ENCODE data around the gene TRIM52. TPM values are rescaled to one million over a fixed set of nuclear protein-coding genes. Genes with fewer than 3 reads are reported as not detected.

The TRIM52 gene
- total RNA-seq, 4 donors from 2014 or later: 14.7 to 24.3 (median 20.4) TPM

DNA sequence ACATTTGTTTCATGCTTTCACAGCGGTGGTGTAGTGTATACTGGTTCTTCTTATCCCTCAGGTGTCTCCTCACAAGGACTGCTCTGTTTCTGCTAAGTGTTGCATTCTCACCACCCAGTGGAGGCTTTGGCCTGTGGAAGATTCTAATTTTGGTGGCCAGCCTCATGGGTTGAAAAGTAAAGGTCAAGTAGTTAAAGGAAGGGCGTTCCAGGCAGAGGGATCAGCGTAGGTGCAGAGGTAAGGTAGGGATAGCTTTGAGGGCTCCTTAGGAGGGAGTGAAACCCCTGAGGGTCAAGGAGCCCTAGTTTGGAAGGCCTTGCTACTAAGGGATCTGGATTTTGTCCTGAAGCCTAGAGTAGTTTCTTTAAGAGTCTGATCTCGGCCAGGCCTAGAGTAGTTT, 12.7 kb downstream of the TRIM52 start:
- in situ Hi-C loops (cut with MboI; ENCODE audit: low pct_ligation_motif_present in 1 of 4, low pct_unique_long_range_greater_than_20kb in 1 of 4, low sequenced_read_pairs in 3 of 4): no loop called here
- H3K36me3 ChIP-seq: peaks cover 0 to 7% (median 0%) of the 10 kb centered on the region in 4 donors
- H3K27ac ChIP-seq: peak overlapping the region; percentile 96 to 97 (median 97)
- H3K27me3 ChIP-seq: no peaks in the 10 kb centered on the region
- intact Hi-C loops (cut with DNase I; ENCODE audit: low total_unique reads): loop anchor here (10.0 kb wide), 1 partner anchor 63 kb away; no protein-coding TSS in a partner anchor
- H3K4me3 ChIP-seq: peak overlapping the region in 3 of 4 donors; percentile 60 to 86 (median 78)
- peaks cover 42 to 61% (median 53%) of the 10 kb centered on the region in 4 donors for H3K4me1 ChIP-seq
- 40 to 65% methylated on average over 2 to 4 of the region's 4 CpGs for WGBS, 2 donors (ENCODE audit: low coverage in 1 of 2)
- no peak for DNase-seq
- no peak for TF ChIP-seq POLR2A (IDR thresholded peaks at IDR 0.05)
- no peak for TF ChIP-seq POLR2AphosphoS5 (IDR thresholded peaks at IDR 0.05)
- TF ChIP-seq EP300 (IDR thresholded peaks at IDR 0.05; ENCODE audit: low read depth): no peak
- TF ChIP-seq, protein P1, sequence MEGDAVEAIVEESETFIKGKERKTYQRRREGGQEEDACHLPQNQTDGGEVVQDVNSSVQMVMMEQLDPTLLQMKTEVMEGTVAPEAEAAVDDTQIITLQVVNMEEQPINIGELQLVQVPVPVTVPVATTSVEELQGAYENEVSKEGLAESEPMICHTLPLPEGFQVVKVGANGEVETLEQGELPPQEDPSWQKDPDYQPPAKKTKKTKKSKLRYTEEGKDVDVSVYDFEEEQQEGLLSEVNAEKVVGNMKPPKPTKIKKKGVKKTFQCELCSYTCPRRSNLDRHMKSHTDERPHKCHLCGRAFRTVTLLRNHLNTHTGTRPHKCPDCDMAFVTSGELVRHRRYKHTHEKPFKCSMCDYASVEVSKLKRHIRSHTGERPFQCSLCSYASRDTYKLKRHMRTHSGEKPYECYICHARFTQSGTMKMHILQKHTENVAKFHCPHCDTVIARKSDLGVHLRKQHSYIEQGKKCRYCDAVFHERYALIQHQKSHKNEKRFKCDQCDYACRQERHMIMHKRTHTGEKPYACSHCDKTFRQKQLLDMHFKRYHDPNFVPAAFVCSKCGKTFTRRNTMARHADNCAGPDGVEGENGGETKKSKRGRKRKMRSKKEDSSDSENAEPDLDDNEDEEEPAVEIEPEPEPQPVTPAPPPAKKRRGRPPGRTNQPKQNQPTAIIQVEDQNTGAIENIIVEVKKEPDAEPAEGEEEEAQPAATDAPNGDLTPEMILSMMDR (IDR thresholded peaks at IDR 0.05): no peak
- H3K9me3 ChIP-seq: no peaks in the 10 kb centered on the region

DNA sequence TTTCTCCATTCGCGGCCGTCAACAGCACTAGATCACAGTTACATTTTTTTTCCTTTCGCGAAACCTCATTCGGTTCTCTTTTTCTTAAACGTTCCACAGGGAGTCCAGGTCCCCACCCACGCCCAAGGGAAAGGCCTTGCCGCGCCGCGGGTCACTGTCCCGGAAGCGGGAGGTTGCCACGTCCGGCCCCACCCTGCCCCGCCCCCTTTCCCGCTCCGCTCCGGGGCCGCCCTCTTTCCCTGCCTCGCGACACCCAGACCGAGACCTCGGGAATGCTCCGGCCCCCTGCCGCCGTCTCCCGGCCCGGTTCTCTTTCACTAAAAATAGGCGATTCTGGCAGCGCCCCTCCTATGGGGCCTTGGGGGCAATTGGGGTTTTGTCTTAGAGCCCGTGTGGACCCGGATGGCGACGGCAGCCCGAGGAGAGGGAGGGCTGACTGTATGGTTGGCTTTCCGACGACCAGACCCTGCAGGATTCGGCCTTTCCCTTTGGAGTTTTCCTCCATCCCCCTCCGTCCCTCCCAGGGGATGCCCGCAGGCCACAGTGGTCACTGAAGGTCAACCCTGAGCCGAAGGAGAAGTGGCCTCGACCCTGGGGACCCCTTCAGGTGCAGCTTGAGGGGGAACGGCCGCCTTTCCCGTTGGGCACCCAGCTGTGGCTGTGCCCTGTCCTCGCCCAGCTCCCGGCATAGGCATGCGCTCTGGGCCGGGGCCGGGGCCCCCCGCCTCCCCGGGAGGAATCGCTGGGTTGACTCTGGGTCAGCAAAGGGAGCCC, 14.5 kb downstream of the TRIM52 start:
- H3K9me3 ChIP-seq: no peaks in the 10 kb centered on the region
- H3K4me3 ChIP-seq: peak overlapping the region; percentile 54 to 86 (median 69)
- peak overlapping the region; percentile 96 to 97 (median 97) for H3K27ac ChIP-seq
- in situ Hi-C loops (cut with MboI; ENCODE audit: low pct_ligation_motif_present in 1 of 4, low pct_unique_long_range_greater_than_20kb in 1 of 4, low sequenced_read_pairs in 3 of 4) (no loop called here), intact Hi-C loops (cut with DNase I; ENCODE audit: low total_unique reads) (loop anchor here (10.0 kb wide), 1 partner anchor 62 kb away; no protein-coding TSS in a partner anchor)
- no peaks in the 10 kb centered on the region for H3K27me3 ChIP-seq
- DNase-seq: peak; percentile 95
- 1% methylated on average over 43 of the region's 55 CpGs; no CpG with 5 or more reads in 1 of the 2 donors for WGBS, 2 donors (ENCODE audit: low coverage in 1 of 2)
- H3K36me3 ChIP-seq: peaks cover 0 to 6% (median 3%) of the 10 kb centered on the region in 4 donors
- TF ChIP-seq POLR2AphosphoS5 (IDR thresholded peaks at IDR 0.05) (peak; percentile 86 to 92 (median 89)), POLR2A (IDR thresholded peaks at IDR 0.05) (peak; percentile 84), EP300 (IDR thresholded peaks at IDR 0.05; ENCODE audit: low read depth) (no peak)
- TF ChIP-seq, protein P1 (IDR thresholded peaks at IDR 0.05): peak in 1 of 5 experiments; percentile 19
- H3K4me1 ChIP-seq: peaks cover 48 to 69% (median 63%) of the 10 kb centered on the region in 4 donors

DNA sequence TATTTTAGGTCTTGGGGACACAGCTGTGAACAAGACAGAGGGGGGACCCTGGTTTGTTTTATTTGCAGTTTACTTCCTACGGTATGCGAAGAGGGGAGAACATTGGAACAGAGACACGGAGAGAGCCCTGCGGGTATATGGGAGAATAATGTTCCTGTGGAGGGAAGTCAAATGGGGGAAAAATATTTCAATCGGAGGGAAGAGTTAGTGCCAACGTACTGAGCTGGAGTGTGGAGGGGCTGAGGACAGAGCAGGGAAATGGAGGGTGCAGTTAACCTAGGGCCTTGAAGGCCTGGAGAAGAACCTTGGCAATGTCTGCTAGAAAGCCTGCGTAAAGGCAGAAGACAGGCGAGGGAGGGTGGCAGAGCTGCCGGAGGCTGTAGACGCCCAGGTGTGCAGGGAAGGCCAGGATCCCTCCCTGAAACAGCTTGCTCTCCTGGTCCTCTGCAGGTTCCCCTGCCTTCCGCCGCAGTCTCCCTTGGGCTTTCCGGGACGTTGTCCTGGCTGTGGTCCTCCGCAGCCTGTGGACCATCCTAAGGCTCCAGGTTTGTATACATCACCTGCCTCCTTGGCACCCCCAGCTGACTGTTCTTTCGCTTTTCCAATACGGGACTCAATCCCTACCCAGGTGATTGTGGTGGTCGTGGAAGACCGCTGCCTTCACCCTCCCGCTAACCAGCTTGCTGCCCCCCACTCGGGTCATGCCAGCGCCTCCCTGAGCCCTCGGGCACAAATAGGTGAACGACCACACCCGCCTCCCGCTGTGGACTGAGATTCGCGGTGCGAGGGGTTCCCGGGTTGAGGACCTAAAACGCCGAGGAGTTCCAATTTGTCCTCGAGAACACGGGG, 15.3 kb downstream of the TRIM52 start:
- TF ChIP-seq, protein P1 (IDR thresholded peaks at IDR 0.05): no peak
- no peak for TF ChIP-seq POLR2A (IDR thresholded peaks at IDR 0.05)
- TF ChIP-seq POLR2AphosphoS5 (IDR thresholded peaks at IDR 0.05): no peak
- TF ChIP-seq EP300 (IDR thresholded peaks at IDR 0.05; ENCODE audit: low read depth): no peak
- intact Hi-C loops (cut with DNase I; ENCODE audit: low total_unique reads) (loop anchor here (10.0 kb wide), 1 partner anchor 61 kb away; no protein-coding TSS in a partner anchor), in situ Hi-C loops (cut with MboI; ENCODE audit: low pct_ligation_motif_present in 1 of 4, low pct_unique_long_range_greater_than_20kb in 1 of 4, low sequenced_read_pairs in 3 of 4) (no loop called here)
- peak; percentile 31 for DNase-seq
- no peaks in the 10 kb centered on the region for H3K27me3 ChIP-seq
- 25 to 65% methylated on average over 8 to 34 of the region's 34 CpGs for WGBS, 2 donors (ENCODE audit: low coverage in 1 of 2)
- H3K4me1 ChIP-seq: peaks cover 44 to 69% (median 66%) of the 10 kb centered on the region in 4 donors
- peak overlapping the region; percentile 17 to 86 (median 69) for H3K4me3 ChIP-seq
- peaks cover 0 to 13% (median 7%) of the 10 kb centered on the region in 4 donors for H3K36me3 ChIP-seq
- peak overlapping the region; percentile 96 to 97 (median 97) for H3K27ac ChIP-seq
- H3K9me3 ChIP-seq: no peaks in the 10 kb centered on the region
